ENCODE data around the gene SORCS2. TPM values are rescaled to one million over a fixed set of nuclear protein-coding genes. Genes with fewer than 3 reads are reported as not detected.

Gene SORCS2
- total and polyA plus RNA-seq, 12 donors: 0.25 to 5.4 (median 2.2) TPM

DNA sequence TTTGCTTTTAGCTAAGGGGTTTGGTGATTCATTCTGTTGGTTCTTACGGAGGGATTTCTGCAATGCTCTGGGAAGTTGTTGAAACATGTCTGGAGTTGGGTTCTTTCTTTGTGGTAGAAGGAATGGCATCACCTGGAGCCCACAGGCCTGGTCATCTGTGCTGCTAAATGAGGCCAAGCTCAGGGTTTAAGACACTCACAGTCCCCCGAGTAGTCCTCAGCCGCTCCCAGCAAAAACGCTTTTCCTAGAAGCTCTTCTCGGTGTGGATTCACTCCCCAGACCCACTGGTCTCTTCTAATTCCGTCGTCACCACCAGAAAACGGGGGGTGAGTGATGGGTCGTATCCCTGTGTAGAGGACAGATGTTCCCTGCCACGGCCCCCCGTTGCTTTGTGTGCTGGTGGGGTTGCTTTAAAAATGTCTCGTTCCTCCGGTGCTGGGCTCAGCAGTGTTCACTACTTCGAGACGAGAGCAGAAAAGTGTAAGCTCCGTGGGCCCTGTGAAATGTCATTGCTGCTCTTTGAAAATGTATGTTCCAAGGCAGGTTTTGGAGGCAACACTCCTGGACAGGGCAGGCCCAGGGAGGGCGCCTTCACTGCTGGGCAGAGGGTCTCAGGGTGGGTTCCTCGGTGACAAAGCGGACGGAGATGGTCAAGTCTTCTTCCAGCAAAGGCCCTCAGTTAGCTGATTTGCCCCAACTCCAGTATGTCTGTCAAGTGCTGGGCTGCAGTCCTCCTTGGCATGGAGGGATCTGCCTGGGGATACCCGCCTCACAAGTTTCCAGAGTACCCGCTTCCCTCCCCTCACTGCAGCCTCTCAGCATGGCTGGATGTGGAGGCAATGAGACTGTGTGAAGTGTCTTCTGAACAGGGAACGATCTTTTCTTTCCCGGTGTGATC lies 205.1 kb downstream of the SORCS2 start:
- ATAC-seq: peak in 1 of 8 donors; percentile 19
- no peaks in the 10 kb centered on the region for H3K9me3 ChIP-seq
- H3K4me3 ChIP-seq: no peak overlapping the region
- no peaks in the 10 kb centered on the region for H3K36me3 ChIP-seq
- no peak overlapping the region for H3K27ac ChIP-seq
- TF ChIP-seq CTCF (IDR thresholded peaks at IDR 0.05): no peak
- intact Hi-C loops (cut with DNase I): no loop called here
- DNase-seq: no peak
- H3K27me3 ChIP-seq: peaks cover 0 to 12% (median 6%) of the 10 kb centered on the region in 7 donors
- 78% methylated on average over 24 of the region's 24 CpGs for WGBS, 2 donors
- H3K4me1 ChIP-seq: peaks cover 0 to 12% (median 0%) of the 10 kb centered on the region in 9 donors

- peak in 3 of 9 donors; percentile 15 to 39 (median 18) for TF ChIP-seq CTCF (IDR thresholded peaks at IDR 0.05)
- DNase-seq (peak; percentile 52 to 59), ATAC-seq (peak in 7 of 8 donors; percentile 54 to 90 (median 83))
- H3K9me3 ChIP-seq: no peaks in the 10 kb centered on the region
- H3K27me3 ChIP-seq: peaks cover 0 to 12% (median 2%) of the 10 kb centered on the region in 7 donors
- H3K36me3 ChIP-seq: no peaks in the 10 kb centered on the region
- intact Hi-C loops (cut with DNase I): no loop called here
- no peak overlapping the region for H3K4me3 ChIP-seq
- no peak overlapping the region for H3K27ac ChIP-seq
- peaks cover 0 to 14% (median 0%) of the 10 kb centered on the region in 9 donors for H3K4me1 ChIP-seq
- WGBS, 2 donors: 14 to 20% methylated on average over 6 of the region's 6 CpGs
Observed at GRCh38 chr4:7398104-7398423, 205.7 kb downstream of the SORCS2 start.

GRCh38 chr4:7398788-7399439 lies 206.6 kb downstream of the SORCS2 start:
- H3K27ac ChIP-seq: no peak overlapping the region
- H3K4me1 ChIP-seq: peaks cover 0 to 14% (median 0%) of the 10 kb centered on the region in 9 donors
- peaks cover 0 to 12% (median 0%) of the 10 kb centered on the region in 7 donors for H3K27me3 ChIP-seq
- TF ChIP-seq CTCF (IDR thresholded peaks at IDR 0.05): no peak
- WGBS, 2 donors: 67 to 71% methylated on average over 8 of the region's 8 CpGs
- H3K36me3 ChIP-seq: no peaks in the 10 kb centered on the region
- DNase-seq (no peak), ATAC-seq (no peak)
- intact Hi-C loops (cut with DNase I): no loop called here
- H3K4me3 ChIP-seq: no peak overlapping the region
- H3K9me3 ChIP-seq: no peaks in the 10 kb centered on the region

GRCh38 chr4:7399440-7400234 lies 207.3 kb downstream of the SORCS2 start:
- intact Hi-C loops (cut with DNase I): no loop called here
- ATAC-seq (no peak), DNase-seq (no peak)
- Histone ChIP-seq H3K4me1 (peaks cover 0 to 14% (median 0%) of the 10 kb centered on the region in 9 donors), H3K27ac (no peak overlapping the region), H3K36me3 (no peaks in the 10 kb centered on the region), H3K4me3 (no peak overlapping the region), H3K9me3 (peaks cover 0 to 4% (median 0%) of the 10 kb centered on the region in 11 donors), H3K27me3 (peaks cover 0 to 12% (median 0%) of the 10 kb centered on the region in 7 donors)
- TF ChIP-seq CTCF (IDR thresholded peaks at IDR 0.05): no peak
- WGBS, 2 donors: 80 to 85% methylated on average over 16 of the region's 16 CpGs
